ENCODE results near the gene TEX2. TPM values are rescaled to one million over a fixed set of nuclear protein-coding genes. Genes with fewer than 3 reads are reported as not detected.

Gene TEX2
- total and polyA plus RNA-seq, 2 of the 13 experiments (the other 11 are each of a cell fraction or from before 2014, with no cell fraction given): 21.4 to 37.7 TPM

- no peak for ATAC-seq
- intact Hi-C loops (cut with micrococcal nuclease; ENCODE audit: unreplicated experiment): no loop called here
- no peaks in the 10 kb centered on the region for H3K9me3 ChIP-seq (ENCODE audit: low read length)
- peaks cover 9% of the 10 kb centered on the region for H3K4me1 ChIP-seq (ENCODE audit: insufficient read depth, low read length)
- WGBS (ENCODE audit: low lambda C conversion rate): 98% methylated on average over 4 of the region's 4 CpGs
- H3K79me2 ChIP-seq (ENCODE audit: insufficient read depth, low read length): peaks cover 87% of the 10 kb centered on the region
- no peak for TF ChIP-seq ZNF180 (CRISPR knock-in tag; IDR thresholded peaks at IDR 0.05; ENCODE audit: borderline replicate concordance, low read depth)
- TF ChIP-seq MYNN (CRISPR knock-in tag; IDR thresholded peaks at IDR 0.05; ENCODE audit: low read depth): no peak
- no peak for TF ChIP-seq ZNF510 (CRISPR knock-in tag; IDR thresholded peaks at IDR 0.05; ENCODE audit: low read depth)
- no peak for TF ChIP-seq MAFK (conservative IDR thresholded peaks at IDR 0.05 in 1 of 2, IDR thresholded peaks at IDR 0.05 in 1 of 2; ENCODE audit: low read length in 2 of 2)
- TF ChIP-seq SOX13 (IDR thresholded peaks at IDR 0.05): no peak
- TF ChIP-seq SOX13 (CRISPR knock-in tag; conservative IDR thresholded peaks at IDR 0.05 in 1 of 2, IDR thresholded peaks at IDR 0.05 in 1 of 2): no peak
- POLR2A ChIA-PET: no interaction called here
- no peak for DNase-seq (ENCODE audit: low spot score)
- H2AFZ ChIP-seq (ENCODE audit: low read length): no peak overlapping the region
- no peaks in the 10 kb centered on the region for H3K36me3 ChIP-seq (replicated peaks in 1 of 2; ENCODE audit: control insufficient read depth in 1 of 2, insufficient read depth in 2 of 2, low read length in 2 of 2)
- H3K4me2 ChIP-seq (ENCODE audit: low read depth, low read length): no peak overlapping the region
- no peak overlapping the region for H3K27ac ChIP-seq (ENCODE audit: extremely low read length, insufficient read depth, low read length)
- BruUV-seq (replicated peaks): no TSS peak
- in situ Hi-C loops (cut with HindIII; ENCODE audit: extremely low pct_ligation_motif_present, low pct_unique_long_range_greater_than_20kb): no loop called here
- no peak overlapping the region for H3K9ac ChIP-seq (ENCODE audit: insufficient read depth, low read depth, low read length)
- H3K27me3 ChIP-seq (ENCODE audit: control insufficient read depth in 1 of 2, insufficient read depth in 2 of 2, low read length in 2 of 2): no peaks in the 10 kb centered on the region
- H3K4me3 ChIP-seq (replicated peaks in 1 of 3; ENCODE audit: insufficient read depth in 1 of 3, low read depth in 2 of 3, low read length in 3 of 3): no peak overlapping the region
- no peaks in the 10 kb centered on the region for H4K20me1 ChIP-seq (ENCODE audit: insufficient read depth, low read length)
- CTCF ChIA-PET (ENCODE audit: low intra/inter-chr PET ratio, low total read pairs): no interaction called here
- no peak for FAIRE-seq
Observed at GRCh38 chr17:64250233-64250835, 12.7 kb downstream of the TEX2 start.

DNA sequence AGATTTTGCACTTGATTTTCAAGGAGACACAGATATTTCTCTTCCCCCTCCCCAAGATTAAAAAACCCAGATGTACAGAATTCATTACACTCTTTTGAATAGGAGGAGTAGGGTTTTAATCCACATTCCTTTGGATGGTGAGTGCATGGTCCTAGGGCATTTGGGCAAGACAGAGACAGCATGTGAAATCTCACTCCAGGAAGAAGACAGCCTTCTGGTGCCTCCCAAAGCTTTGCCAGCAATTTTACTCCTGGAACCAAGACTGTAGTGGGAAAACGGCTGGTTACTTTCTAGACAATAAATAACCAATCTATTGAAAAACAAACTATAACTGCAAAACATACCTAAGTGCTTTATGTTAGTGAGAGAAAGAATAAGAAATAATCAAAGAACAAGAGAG, 15.2 kb downstream of the TEX2 start:
- POLR2A ChIA-PET: no interaction called here
- no TSS peak for BruUV-seq (replicated peaks)
- H3K4me1 ChIP-seq (ENCODE audit: insufficient read depth, low read length): peaks cover 12% of the 10 kb centered on the region
- no peak overlapping the region for H3K4me3 ChIP-seq (replicated peaks in 1 of 3; ENCODE audit: insufficient read depth in 1 of 3, low read depth in 2 of 3, low read length in 3 of 3)
- no peaks in the 10 kb centered on the region for H3K9me3 ChIP-seq (ENCODE audit: low read length)
- H3K4me2 ChIP-seq (ENCODE audit: low read depth, low read length): no peak overlapping the region
- DNase-seq (ENCODE audit: low spot score) (no peak), FAIRE-seq (no peak), ATAC-seq (no peak)
- H3K36me3 ChIP-seq (replicated peaks in 1 of 2; ENCODE audit: control insufficient read depth in 1 of 2, insufficient read depth in 2 of 2, low read length in 2 of 2): no peaks in the 10 kb centered on the region
- H2AFZ ChIP-seq (ENCODE audit: low read length): no peak overlapping the region
- no peak overlapping the region for H3K9ac ChIP-seq (ENCODE audit: insufficient read depth, low read depth, low read length)
- 98% methylated on average over 1 of the region's 1 CpG for WGBS (ENCODE audit: low lambda C conversion rate)
- in situ Hi-C loops (cut with HindIII; ENCODE audit: extremely low pct_ligation_motif_present, low pct_unique_long_range_greater_than_20kb): no loop called here
- no peaks in the 10 kb centered on the region for H4K20me1 ChIP-seq (ENCODE audit: insufficient read depth, low read length)
- intact Hi-C loops (cut with micrococcal nuclease; ENCODE audit: unreplicated experiment): no loop called here
- no peak overlapping the region for H3K27ac ChIP-seq (ENCODE audit: extremely low read length, insufficient read depth, low read length)
- peaks cover 80% of the 10 kb centered on the region for H3K79me2 ChIP-seq (ENCODE audit: insufficient read depth, low read length)
- CTCF ChIA-PET (ENCODE audit: low intra/inter-chr PET ratio, low total read pairs): no interaction called here
- H3K27me3 ChIP-seq (ENCODE audit: control insufficient read depth in 1 of 2, insufficient read depth in 2 of 2, low read length in 2 of 2): no peaks in the 10 kb centered on the region
- TF ChIP-seq BHLHE40 (IDR thresholded peaks at IDR 0.05; ENCODE audit: low read length) (no peak), ZNF101 (CRISPR knock-in tag; IDR thresholded peaks at IDR 0.05; ENCODE audit: borderline replicate concordance, low read depth) (no peak), ZZZ3 (CRISPR knock-in tag; IDR thresholded peaks at IDR 0.05; ENCODE audit: borderline replicate concordance) (no peak), ZNF143 (CRISPR knock-in tag; IDR thresholded peaks at IDR 0.05) (no peak), ZNF331 (CRISPR knock-in tag; IDR thresholded peaks at IDR 0.05) (no peak), CC2D1A (CRISPR knock-in tag; IDR thresholded peaks at IDR 0.05) (no peak), NR2F2 (IDR thresholded peaks at IDR 0.05; ENCODE audit: borderline replicate concordance, low read depth) (no peak), LBX2 (CRISPR knock-in tag; IDR thresholded peaks at IDR 0.05; ENCODE audit: borderline replicate concordance) (no peak), U2AF1 (optimal IDR thresholded peaks at IDR 0.05; ENCODE audit: low read depth, low read length) (no peak)
- TF ChIP-seq, protein P1, sequence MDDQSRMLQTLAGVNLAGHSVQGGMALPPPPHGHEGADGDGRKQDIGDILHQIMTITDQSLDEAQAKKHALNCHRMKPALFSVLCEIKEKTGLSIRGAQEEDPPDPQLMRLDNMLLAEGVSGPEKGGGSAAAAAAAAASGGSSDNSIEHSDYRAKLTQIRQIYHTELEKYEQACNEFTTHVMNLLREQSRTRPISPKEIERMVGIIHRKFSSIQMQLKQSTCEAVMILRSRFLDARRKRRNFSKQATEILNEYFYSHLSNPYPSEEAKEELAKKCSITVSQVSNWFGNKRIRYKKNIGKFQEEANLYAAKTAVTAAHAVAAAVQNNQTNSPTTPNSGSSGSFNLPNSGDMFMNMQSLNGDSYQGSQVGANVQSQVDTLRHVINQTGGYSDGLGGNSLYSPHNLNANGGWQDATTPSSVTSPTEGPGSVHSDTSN (CRISPR knock-in tag; IDR thresholded peaks at IDR 0.05; ENCODE audit: borderline replicate concordance): no peak
- TF ChIP-seq, protein P2, sequence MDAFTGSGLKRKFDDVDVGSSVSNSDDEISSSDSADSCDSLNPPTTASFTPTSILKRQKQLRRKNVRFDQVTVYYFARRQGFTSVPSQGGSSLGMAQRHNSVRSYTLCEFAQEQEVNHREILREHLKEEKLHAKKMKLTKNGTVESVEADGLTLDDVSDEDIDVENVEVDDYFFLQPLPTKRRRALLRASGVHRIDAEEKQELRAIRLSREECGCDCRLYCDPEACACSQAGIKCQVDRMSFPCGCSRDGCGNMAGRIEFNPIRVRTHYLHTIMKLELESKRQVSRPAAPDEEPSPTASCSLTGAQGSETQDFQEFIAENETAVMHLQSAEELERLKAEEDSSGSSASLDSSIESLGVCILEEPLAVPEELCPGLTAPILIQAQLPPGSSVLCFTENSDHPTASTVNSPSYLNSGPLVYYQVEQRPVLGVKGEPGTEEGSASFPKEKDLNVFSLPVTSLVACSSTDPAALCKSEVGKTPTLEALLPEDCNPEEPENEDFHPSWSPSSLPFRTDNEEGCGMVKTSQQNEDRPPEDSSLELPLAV (CRISPR knock-in tag; conservative IDR thresholded peaks at IDR 0.05; ENCODE audit: low read depth): no peak

Data from HepG2 (cell line).